Hepatocyte (in vitro differentiated cells): ENCODE results near the gene XPO6. TPM values are rescaled to one million over a fixed set of nuclear protein-coding genes. Genes with fewer than 3 reads are reported as not detected.

ENCODE experiments used
- DNase-seq: peaks from one replicate; pipeline ENCODE4 v3.0.0-alpha.2; 2016; ENCODE audit warnings: low spot score
- H2AFZ ChIP-seq: fragments of 200-600 bp; sonication (generic); 2 replicates; pipeline ENCODE4 v1.6.0; 2016; ENCODE audit warnings: antibody characterized with exemption, mild to moderate bottlenecking
- H3K27ac ChIP-seq: fragments of 200-600 bp; sonication (generic); 2 replicates; pipeline ENCODE4 v1.5.1; 2016; ENCODE audit warnings: mild to moderate bottlenecking
- H3K27me3 ChIP-seq: fragments of 200-600 bp; sonication (generic); 2 replicates; pipeline ENCODE4 v1.6.1; 2016
- H3K36me3 ChIP-seq: fragments of 200-600 bp; sonication (generic); replicated peaks from 2 replicates; pipeline ENCODE4 v1.5.1; 2016; ENCODE audit warnings: low read depth; ENCODE audit not compliant: insufficient read depth
- H3K4me1 ChIP-seq: fragments of 200-600 bp; sonication (generic); 2 replicates; pipeline ENCODE4 v1.5.1; 2016; ENCODE audit warnings: mild to moderate bottlenecking, moderate library complexity; ENCODE audit not compliant: insufficient read depth
- H3K4me2 ChIP-seq: fragments of 200-600 bp; sonication (generic); 2 replicates; pipeline ENCODE4 v1.6.0; 2016
- H3K4me3 ChIP-seq: fragments of 200-600 bp; sonication (generic); 2 replicates; pipeline ENCODE4 v1.5.1; 2016; ENCODE audit warnings: mild to moderate bottlenecking
- H3K79me2 ChIP-seq: fragments of 200-600 bp; sonication (generic); 2 replicates; pipeline ENCODE4 v1.6.0; 2017; ENCODE audit warnings: mild to moderate bottlenecking
- H3K9me2 ChIP-seq: fragments of 200-600 bp; sonication (generic); replicated peaks from 2 replicates; pipeline ENCODE4 v1.6.0; 2017; ENCODE audit warnings: mild to moderate bottlenecking; ENCODE audit not compliant: insufficient read depth
- H3K9me3 ChIP-seq: fragments of 200-600 bp; sonication (generic); 2 replicates; pipeline ENCODE4 v1.5.1; 2016; ENCODE audit warnings: low read depth, mild to moderate bottlenecking
- H4K20me1 ChIP-seq: fragments of 200-600 bp; sonication (generic); 2 replicates; pipeline ENCODE4 v1.6.0; 2016; ENCODE audit warnings: mild to moderate bottlenecking; ENCODE audit not compliant: insufficient read depth, poor library complexity, severe bottlenecking
- EZH2 ChIP-seq: fragments of 200-600 bp; sonication (generic); IDR thresholded peaks from 2 replicates; pipeline ENCODE4 v1.6.1; 2016; ENCODE audit warnings: antibody characterized with exemption, mild to moderate bottlenecking, borderline replicate concordance
- EZH2phosphoT487 ChIP-seq: fragments of 200-600 bp; sonication (generic); IDR thresholded peaks from one replicate; pipeline ENCODE4 v1.6.1; 2018; ENCODE audit warnings: antibody characterized with exemption, mild to moderate bottlenecking, low read depth, moderate library complexity; ENCODE audit not compliant: unreplicated experiment, severe bottlenecking
- WGBS: methylation state at CpG from one replicate; pipeline ENCODE4 v1.1.6; 2016; ENCODE audit warnings: low lambda C conversion rate; ENCODE audit errors: missing lambda C conversion rate; 5-methylcytosine and 5-hydroxymethylcytosine counted together
- polyA plus RNA-seq: library from polyadenylated mRNA; unstranded; fragments of >200 nt; fragmentation: Nextera tagmentation; extraction: Ambion mirVana; gene quantifications from 2 replicates; pipeline ENCODE4 v1.2.1, GENCODE V29; 2016
- total RNA-seq: library from RNA; depleted of rRNA; stranded (reverse); fragments of >200 nt; gene quantifications from 2 replicates; pipeline ENCODE4 v1.2.3, GENCODE V29; 2014
- TF ChIP-seq, protein P1 (sequence below): fragments of 200-600 bp; sonication (generic); IDR thresholded peaks from 2 replicates; pipeline ENCODE4 v1.5.1; 2016; ENCODE audit warnings: antibody characterized with exemption, mild to moderate bottlenecking; ENCODE audit not compliant: poor library complexity

The XPO6 gene
- total and polyA plus RNA-seq, 2 experiments from 2014 or later, result 39.8 to 111 TPM

DNA sequence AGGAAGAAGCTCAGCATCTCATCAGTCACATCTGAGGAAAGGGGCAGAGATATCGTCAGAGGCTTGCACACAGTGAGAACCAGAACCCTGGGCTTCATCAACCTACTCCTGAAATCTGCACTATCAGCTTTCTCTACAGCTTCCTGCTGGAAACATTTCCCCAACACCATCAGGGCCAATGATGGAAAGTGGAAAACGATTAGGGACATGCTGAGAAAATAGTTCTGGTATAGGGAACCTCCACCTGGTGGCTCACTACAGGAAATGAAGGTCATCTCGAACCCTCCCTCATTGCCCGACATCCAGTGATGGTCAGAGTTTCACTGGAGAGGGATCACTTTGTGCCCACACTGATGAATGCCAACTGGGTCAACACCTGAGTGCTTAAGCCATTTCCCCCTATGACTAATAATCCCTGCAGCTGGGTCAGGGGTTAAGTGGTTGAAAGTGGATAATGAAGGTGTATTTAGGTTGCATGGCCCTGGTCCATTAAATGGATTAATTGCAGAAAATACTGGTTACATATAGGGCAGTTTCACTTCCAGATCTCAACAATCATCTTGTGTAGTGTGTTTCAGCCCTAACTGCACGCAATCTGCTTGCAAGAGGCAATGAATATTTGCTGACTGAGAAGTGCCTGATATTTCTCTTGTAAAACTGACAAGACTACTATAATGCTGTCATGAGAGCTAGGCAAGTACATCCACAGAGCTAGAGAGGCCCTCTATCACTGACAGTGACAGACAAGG is 105.1 kb downstream of the XPO6 start:
- Histone ChIP-seq H3K9me3 (no peaks in the 10 kb centered on the region), H2AFZ (no peak overlapping the region), H3K36me3 (peaks cover 3% of the 10 kb centered on the region), H3K9me2 (no peaks in the 10 kb centered on the region), H3K4me3 (no peak overlapping the region), H3K4me1 (no peaks in the 10 kb centered on the region), H3K79me2 (no peaks in the 10 kb centered on the region), H4K20me1 (no peaks in the 10 kb centered on the region), H3K4me2 (no peak overlapping the region), H3K27me3 (no peaks in the 10 kb centered on the region), H3K27ac (no peak overlapping the region)
- TF ChIP-seq EZH2phosphoT487 (no peak), EZH2 (no peak)
- TF ChIP-seq, protein P1, sequence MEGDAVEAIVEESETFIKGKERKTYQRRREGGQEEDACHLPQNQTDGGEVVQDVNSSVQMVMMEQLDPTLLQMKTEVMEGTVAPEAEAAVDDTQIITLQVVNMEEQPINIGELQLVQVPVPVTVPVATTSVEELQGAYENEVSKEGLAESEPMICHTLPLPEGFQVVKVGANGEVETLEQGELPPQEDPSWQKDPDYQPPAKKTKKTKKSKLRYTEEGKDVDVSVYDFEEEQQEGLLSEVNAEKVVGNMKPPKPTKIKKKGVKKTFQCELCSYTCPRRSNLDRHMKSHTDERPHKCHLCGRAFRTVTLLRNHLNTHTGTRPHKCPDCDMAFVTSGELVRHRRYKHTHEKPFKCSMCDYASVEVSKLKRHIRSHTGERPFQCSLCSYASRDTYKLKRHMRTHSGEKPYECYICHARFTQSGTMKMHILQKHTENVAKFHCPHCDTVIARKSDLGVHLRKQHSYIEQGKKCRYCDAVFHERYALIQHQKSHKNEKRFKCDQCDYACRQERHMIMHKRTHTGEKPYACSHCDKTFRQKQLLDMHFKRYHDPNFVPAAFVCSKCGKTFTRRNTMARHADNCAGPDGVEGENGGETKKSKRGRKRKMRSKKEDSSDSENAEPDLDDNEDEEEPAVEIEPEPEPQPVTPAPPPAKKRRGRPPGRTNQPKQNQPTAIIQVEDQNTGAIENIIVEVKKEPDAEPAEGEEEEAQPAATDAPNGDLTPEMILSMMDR, result no peak
- 87% methylated on average over 5 of the region's 5 CpGs for WGBS
- DNase-seq, result no peak

DNA sequence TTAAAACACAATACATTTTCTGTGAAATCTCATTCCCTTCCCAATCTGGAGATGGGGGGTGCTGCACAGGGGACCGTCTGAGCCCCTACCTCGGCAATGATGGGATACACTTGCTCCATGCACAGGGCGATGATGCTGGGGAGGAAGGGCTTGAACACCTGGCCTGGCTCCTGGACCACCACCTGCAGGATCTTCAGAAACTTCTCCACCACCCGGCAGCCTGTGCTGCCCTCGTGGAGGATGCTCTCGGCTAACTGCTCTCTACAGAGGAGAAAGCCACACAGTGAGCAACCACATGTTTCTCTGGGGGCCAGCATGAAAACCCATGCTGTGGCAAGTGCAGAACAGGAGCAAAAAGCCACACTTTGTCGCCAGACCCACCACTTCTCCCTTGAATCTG is 105.8 kb downstream of the XPO6 start:
- Histone ChIP-seq H2AFZ (no peak overlapping the region), H3K9me2 (no peaks in the 10 kb centered on the region), H3K4me1 (no peaks in the 10 kb centered on the region), H3K27me3 (no peaks in the 10 kb centered on the region), H3K4me2 (no peak overlapping the region), H3K36me3 (peaks cover 3% of the 10 kb centered on the region), H3K27ac (no peak overlapping the region), H3K79me2 (no peaks in the 10 kb centered on the region), H4K20me1 (no peaks in the 10 kb centered on the region), H3K9me3 (no peaks in the 10 kb centered on the region), H3K4me3 (no peak overlapping the region)
- 99% methylated on average over 7 of the region's 7 CpGs for WGBS
- DNase-seq, result no peak
- TF ChIP-seq EZH2 (no peak), EZH2phosphoT487 (no peak)
- TF ChIP-seq, protein P1, result no peak

DNA sequence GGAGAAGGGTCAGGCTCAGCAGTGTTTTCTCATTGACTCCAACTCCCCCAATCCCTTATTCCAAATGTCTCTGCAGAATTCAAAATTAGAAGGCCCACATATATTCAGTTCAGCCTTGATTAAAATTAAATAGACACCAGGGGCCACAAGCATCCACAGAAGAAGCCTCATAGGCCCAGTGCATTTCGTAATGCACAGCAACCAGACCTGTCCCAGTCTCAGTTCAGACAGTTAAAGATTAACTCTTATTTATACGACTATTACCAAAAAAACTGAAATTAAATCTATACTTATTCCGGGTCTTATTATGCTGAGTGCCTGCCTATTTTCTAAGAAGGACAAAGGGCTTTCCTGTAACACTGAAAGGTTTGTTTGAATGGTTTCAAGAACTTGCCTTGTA is 106.5 kb downstream of the XPO6 start:
- Histone ChIP-seq H3K9me2 (no peaks in the 10 kb centered on the region), H2AFZ (no peak overlapping the region), H3K27ac (no peak overlapping the region), H3K27me3 (no peaks in the 10 kb centered on the region), H3K9me3 (no peaks in the 10 kb centered on the region), H3K79me2 (no peaks in the 10 kb centered on the region), H3K36me3 (no peaks in the 10 kb centered on the region), H3K4me1 (no peaks in the 10 kb centered on the region), H4K20me1 (no peaks in the 10 kb centered on the region), H3K4me2 (no peak overlapping the region), H3K4me3 (no peak overlapping the region)
- WGBS, result 80% methylated on average over 3 of the region's 3 CpGs
- DNase-seq, result no peak
- TF ChIP-seq EZH2phosphoT487 (no peak), EZH2 (no peak)
- TF ChIP-seq, protein P1, result no peak
